SK-N-SH treated with all-trans-retinoic acid at 6 μM for 48 hours (cell line): ENCODE measurements around the gene HOXA6.

Experiments used
- BACH2 ChIP-seq: fragments of 250-450 bp; sonication (Bioruptor Pico); IDR thresholded peaks from 2 replicates; pipeline ENCODE4 v1.9.0; 2021; ENCODE audit warnings: mild to moderate bottlenecking, borderline replicate concordance
- CREB5 ChIP-seq: fragments of 250-450 bp; sonication (Bioruptor Pico); IDR thresholded peaks from 2 replicates; pipeline ENCODE4 v1.5.1; 2020; ENCODE audit warnings: low read depth, mild to moderate bottlenecking, moderate library complexity
- OSR1 ChIP-seq: fragments of 250-450 bp; sonication (Bioruptor Pico); IDR thresholded peaks from 2 replicates; pipeline ENCODE4 v1.8.0; 2022; ENCODE audit warnings: moderate library complexity, mild to moderate bottlenecking, inconsistent platforms
- PATZ1 ChIP-seq: fragments of 250-450 bp; sonication (Bioruptor Pico); IDR thresholded peaks from 2 replicates; pipeline ENCODE4 v1.8.0; 2020; ENCODE audit warnings: mild to moderate bottlenecking, moderate library complexity, borderline replicate concordance
- RARB ChIP-seq: fragments of 250-450 bp; sonication (Bioruptor Pico); IDR thresholded peaks from 2 replicates; pipeline ENCODE4 v1.8.0; 2021; ENCODE audit warnings: mild to moderate bottlenecking, moderate library complexity

DNA sequence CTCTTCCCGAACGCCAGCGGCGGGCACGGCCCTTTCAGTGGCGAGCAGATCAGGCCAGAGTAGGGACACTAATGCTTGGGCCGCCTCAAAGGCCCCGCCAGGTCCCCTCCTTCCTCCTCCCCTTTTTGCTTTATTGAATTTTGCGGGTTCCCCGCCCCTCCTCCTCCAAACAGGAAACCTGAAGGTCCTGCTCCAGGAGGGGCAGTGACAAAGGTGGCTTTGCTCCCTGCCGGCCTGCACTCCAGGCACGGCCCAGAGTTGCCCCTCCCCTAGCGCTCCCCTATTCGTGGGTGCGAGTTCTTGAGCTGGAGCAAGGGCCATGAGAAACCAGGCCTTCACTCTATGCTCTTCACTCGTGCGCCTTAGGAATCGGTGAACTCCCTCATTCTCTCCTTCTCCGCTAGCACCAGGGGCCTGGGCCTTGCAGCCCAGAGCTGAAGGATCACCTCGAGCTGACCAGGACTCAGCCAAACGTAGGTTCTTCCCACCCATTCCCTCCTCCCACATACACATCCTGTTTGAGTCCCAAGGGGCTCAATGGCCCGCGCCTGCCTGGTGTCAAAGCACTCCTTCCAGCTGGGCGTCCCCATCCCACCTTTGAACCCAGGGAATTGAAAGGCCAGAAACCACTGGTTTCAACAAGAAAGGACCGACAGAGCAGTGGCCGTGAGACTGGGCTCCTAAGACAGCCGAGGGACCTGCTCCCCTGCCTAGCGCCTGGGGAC is 619 bp upstream of the HOXA6 start:
- TF ChIP-seq PATZ1 (CRISPR knock-in tag) (no peak), RARB (CRISPR knock-in tag) (no peak), CREB5 (CRISPR knock-in tag) (no peak), OSR1 (CRISPR knock-in tag) (no peak), BACH2 (no peak)
